DND-41 (cell line): Measurements from ENCODE around the gene PLCL1.

Source experiments
- CTCF ChIP-seq: IDR thresholded peaks from 2 replicates; pipeline ENCODE4 v1.5.1; 2012; ENCODE audit warnings: borderline replicate concordance, low read length, moderate library complexity, mild to moderate bottlenecking; ENCODE audit not compliant: poor library complexity, severe bottlenecking; ENCODE audit errors: extremely low read depth
- EZH2 ChIP-seq: IDR thresholded peaks from 3 replicates; pipeline ENCODE4 v1.6.1; 2012; ENCODE audit warnings: borderline replicate concordance, low read depth, mild to moderate bottlenecking, moderate library complexity, low read length, inconsistent platforms; ENCODE audit not compliant: severe bottlenecking

- TF ChIP-seq CTCF (peak; percentile 75), EZH2 (no peak)
Measured at GRCh38 chr2:198127627-198128026, 323.2 kb downstream of the PLCL1 start.
